HG03342 (cell line): ENCODE data around the gene PPP2R2C.

Source experiments
- ATAC-seq: cut with Tn5 transposase; IDR thresholded peaks from one replicate; pipeline ENCODE4 v1.9.1; 2021; ENCODE audit warnings: mild to moderate bottlenecking, moderate library complexity; ENCODE audit not compliant: unreplicated experiment

The PPP2R2C gene

DNA sequence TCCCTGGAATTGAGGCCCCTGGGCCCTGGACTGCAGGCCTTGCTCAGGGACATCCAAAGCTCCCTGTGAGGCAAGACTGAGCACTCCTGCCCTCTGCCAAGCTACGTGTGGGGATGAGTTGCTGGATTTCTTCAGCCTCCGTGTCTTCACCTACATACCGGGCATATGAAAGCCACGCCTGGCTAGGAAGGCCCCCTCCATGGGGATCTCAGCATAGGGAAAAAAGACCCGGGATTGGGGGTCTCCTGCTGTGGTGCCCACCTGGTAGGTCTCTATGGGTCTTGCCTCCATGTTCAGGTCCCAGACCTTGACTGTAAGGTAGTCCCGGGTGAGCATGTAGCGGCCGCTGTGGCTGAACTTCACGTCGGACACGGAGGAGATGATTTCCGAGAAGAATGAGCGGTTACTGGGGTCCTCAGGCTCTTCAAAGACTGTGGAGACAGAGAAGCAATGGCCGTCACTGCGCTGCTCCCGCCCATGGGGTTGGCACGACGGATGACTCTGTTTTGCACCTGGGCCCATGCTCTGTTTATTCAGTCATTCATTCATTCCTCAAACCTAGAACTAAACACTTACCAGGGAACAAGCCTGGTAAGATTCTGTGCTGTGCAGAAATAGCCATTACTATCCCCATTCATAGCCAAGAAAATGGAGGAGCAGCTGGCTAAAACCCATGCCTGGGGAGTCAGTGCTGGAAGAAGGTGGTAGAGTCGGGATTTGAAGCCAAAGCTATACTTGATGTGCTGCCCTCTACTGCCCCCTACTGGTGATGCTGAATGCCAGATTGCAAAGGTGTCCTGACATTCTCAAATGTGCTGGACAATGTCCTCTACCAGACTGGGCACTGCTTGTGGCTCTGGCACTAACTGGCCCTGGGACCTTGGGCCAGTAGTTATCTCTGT lies 138.9 kb downstream of the PPP2R2C start:
- ATAC-seq, result no peak

DNA sequence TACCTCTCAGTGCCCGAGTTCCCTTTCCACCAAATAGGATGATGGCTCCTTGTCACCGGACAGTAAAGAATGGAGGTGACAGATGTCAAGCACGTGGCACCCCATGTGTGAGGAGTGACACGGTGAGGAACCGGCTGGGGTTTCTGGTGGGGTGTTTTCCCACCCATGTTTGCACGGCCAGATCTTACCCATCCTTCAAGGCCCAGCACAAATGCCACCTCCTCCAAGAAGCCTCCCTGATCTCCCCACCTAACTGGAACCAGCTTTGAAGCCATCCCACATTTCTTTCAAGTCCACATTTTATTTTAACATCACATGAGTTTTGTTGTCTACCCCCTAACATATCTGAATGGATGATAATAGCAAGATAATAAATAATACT lies 139.8 kb downstream of the PPP2R2C start:
- ATAC-seq, result no peak

DNA sequence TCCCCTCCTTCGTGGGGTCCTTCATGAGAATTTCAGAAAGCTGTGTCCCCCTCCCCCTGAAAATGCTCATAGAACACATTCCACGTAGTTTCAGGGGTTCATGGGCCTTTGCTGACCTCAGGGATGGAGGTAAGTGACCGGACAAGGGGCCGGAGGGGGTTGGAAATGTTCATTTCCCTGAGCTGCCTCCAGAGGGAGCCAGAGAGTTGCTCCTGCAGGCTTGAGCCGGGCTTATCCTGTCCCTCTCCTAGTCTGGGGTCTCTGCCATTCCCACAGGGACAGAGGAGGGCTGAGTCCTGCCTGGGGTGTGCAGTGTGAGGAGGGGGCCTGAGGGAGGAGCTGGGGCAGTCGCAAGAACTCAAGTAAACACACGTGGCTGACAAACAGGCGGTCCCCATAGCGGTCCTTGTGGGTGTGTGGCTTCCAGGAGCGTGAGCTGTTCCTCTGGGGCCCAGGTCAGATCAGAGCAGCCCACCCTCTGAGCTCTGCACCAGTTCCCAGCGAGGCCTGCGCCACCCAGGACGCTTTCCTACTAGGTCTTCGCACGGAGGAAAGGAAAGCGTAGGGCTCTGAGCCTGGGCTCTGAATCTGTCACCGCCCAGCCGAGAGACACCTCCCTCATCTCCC lies 140.3 kb downstream of the PPP2R2C start:
- ATAC-seq, result no peak

DNA sequence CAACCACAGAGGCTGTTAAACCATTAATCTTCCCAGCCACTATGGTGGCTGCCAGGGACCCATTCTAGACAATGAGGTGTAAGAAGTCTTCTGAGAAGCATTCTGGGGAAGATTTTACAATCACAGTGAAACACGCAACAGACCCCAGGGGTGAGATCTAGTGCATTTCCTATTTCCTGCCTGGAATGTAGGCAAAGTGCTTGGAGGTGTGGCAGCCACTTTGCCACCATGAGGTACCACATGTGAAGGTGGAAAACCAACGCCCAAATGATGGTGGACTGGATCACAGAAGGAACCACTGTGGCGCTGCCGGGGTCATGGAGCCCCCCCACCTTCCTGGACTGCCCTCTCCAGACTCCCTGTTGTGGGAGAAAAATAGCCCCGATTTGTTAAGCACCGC lies 140.9 kb downstream of the PPP2R2C start:
- ATAC-seq, result no peak

DNA sequence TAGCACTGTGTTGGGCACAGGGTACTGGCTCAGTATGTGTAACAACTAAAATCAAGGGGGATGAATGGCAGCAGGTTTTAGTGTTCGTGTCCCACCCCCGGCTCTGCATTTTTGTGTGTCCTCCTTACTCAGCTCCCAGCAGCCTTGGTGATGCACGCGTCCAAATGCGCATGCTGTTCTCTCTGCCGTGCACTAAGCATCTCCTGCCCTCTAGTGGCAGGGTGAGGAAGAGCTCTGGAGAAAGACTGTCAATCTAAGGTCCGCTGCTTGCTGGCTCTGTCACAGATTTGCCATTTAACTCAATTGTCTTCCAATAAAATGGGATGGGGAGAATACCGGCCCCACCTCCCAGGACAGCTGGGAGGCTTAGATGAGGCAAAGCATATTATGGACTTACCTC lies 141.4 kb downstream of the PPP2R2C start:
- ATAC-seq, result no peak

DNA sequence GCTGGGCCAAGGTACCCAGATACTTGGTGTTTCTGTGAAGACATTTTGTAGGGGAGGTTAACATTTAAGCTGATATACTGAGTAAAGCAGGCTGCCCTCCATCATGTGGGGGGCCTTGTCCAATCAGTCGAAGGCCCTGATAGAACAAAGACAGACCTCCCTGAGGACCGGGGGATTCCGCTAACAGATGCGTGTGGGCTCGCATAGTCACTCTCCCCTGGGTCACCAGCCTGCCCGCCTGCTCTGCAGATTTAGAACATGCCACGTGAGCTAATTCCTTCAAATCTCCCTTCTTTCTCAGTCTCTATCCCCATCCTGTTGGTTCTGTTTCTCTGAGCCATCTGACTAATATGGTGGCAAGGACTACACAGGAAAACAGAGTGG lies 142.0 kb downstream of the PPP2R2C start:
- ATAC-seq, result no peak

DNA sequence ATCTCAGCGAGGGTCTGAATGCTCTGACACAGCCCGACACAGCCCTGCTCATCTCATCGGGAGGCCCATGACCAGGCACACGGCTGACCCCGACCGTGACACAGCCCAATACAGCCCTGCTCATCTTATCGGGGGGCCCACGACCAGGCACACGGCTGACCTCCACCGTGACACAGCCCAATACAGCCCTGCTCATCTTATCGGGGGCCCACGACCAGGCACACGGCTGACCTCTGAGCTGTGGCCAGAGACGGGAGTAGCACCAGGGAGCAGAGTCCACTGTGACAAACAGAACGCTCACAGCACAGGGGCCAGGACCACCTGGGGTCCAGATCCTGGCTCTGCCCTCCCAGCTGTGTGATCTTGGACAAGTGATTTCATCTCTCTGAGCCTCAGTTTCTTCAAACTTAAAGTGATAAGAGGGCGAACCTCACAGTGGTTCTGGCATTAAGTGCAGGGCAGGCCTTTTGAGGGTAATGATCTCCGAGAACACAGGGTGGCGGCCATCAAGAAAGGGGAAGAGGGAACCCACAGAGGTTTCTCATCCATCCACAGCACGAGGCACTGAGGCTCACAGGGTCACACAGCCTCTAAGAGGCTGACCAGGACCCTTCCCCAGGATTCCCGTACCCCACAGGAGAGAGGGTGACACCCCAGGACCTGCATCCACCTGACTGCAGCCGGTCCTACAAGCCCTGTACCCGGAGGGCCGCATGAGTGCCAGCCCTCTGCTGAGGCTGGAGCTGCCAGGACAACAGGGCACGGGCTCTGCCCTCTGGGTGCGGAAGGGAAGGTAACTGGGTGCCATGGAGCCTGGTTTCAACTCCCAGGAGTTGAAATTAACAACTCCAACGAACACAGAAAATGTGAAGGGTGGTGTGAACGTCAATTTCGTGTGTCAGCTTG lies 142.7 kb downstream of the PPP2R2C start:
- ATAC-seq, result no peak

DNA sequence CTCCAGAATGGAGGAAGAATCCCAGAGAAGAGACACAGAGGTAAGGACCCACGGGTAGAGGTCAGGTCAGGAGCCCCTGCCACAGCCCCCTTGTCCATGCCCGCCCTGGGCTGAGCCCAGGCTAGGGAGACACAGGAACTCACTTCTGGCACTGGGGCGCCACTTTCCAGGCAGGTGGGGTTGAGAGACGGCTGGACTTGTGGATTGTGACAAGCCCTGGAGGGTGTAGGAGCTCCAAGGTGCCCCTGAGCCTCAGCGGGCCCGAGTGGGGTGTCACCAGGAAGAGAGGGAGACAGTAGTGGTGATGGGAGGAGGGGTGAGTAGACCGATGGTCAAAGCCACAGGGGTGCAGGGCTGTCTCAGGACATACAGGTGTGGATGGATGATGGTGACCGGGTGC lies 143.9 kb downstream of the PPP2R2C start:
- no peak for ATAC-seq

DNA sequence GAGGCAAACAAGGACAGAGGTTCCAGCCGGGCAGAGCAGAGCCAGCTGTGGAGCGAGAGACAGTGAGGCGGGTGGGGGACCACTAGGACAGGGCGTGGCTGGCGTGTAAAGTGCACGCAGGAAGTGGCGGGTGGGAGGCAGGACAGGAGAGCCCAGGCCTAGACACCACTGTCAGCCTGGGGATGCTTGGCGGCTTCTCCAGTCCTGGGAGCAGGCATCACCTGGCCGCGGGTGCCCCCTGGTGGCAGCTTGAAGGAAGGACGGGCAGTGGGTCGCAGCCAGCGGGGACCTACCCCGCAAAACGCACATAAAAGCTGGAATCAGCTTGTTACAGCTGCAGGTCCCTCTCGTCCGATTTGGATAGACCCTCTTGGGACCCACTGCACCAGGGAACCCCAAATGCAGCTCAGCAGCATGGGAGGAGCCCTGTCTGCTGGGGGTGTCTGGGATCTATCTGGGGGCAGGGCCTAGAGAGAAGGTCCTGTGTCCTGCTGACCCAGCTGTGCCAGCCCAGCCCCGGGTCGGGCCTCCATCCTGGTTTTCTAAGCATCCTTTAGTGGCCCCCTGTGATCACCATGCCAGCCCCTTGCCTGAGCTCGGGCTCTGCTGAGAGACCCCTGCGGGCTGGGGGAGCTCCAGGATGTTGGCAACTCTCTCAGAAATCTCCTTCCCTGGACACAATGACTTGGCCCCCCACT lies 145.0 kb downstream of the PPP2R2C start:
- peak; percentile 48 for ATAC-seq

DNA sequence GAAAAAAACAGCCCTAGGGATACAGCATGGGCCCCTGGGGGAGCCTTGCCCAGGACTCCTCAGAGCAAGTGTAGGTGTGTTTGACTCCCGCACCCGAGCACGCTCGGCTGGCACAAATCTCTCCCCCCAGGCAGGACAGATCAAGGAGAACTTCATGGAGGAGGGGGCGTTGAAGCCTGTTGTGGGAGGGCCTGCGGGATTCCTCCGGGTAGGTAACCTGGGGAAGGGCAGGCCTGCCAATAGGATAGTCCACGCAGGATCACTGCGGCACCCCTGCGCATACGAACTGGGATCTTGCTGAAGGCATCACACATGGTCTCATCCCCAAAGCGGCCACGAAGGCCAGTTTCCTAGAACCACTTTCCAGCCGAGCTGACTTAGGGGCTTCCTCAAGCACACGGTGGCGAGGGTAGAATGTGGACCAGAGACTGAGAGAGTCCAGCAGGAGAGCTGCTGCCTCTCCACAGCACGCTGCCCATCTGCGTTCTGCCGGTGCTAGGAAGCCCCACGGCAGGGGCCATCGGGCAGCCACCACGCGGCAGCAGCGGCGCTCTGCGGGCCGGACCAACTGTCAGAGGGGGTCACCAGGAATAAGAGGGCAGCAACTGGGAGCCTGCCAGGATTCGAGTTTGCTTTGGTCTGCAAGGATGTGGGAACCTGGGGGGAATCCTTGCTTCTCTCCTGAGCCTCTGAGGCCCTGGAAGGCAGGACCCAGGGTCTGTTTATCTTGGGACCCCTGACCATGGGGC lies 145.9 kb downstream of the PPP2R2C start:
- ATAC-seq, result no peak

DNA sequence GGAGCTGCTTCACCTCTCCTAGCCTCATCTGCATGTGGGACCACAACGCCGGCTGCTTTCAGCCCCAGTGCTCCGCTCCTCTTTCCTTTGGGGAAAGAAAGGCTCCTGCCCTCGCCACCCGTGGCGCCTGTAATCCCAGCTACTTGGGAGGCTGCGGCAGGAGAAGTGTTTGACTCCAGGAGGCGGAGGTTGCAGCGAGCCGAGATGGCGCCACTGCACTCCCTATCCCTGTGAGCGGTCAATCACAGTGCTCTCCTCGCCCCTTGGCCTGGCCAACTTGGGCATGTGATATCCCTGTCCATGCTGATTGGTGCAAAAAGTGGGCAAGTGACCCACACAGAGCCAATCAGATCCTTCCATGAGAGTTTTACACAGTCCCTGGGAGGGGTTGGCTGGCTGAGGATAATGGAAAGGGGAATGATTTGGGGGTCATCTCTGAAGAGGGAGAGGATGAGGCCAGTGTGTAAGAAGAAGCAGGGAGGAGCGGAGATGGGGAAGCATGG lies 146.6 kb downstream of the PPP2R2C start:
- ATAC-seq, result no peak

DNA sequence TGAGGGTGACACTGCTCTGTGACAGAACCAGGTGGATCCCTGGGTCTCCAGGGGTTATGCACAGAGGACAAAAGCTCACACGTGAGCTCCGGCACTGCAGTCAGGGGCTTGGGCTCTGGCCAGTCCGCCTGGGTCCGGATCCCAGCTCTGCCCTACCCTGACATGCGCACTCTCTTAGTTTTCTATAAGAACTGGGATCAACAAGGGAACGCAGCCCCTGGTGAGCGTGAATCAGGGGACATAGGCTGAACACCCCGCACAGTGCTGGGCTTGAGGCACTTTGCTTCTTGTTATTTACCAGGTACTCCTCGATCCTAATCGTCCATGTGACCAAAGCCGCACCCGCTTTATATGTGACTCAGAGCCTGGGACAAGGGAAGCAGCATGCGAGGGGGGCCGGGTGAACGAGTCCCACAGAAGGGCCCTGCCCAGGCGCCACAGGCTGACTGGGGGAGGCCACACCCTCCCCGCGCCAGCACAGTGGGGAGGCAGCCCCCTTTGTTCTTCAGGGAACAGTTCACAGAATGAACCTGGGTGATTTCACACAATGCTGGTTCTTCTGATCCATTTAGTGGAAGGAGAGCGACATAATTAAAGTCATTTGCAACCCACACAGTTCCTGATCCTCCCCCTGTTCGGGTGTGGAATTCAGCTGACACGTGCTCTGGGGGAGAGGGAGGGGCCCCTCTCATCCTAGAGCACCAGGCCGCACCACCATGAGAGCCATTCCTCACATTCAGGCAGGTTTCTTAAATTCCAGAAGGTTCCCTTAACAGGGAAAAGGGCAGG lies 147.2 kb downstream of the PPP2R2C start:
- no peak for ATAC-seq

DNA sequence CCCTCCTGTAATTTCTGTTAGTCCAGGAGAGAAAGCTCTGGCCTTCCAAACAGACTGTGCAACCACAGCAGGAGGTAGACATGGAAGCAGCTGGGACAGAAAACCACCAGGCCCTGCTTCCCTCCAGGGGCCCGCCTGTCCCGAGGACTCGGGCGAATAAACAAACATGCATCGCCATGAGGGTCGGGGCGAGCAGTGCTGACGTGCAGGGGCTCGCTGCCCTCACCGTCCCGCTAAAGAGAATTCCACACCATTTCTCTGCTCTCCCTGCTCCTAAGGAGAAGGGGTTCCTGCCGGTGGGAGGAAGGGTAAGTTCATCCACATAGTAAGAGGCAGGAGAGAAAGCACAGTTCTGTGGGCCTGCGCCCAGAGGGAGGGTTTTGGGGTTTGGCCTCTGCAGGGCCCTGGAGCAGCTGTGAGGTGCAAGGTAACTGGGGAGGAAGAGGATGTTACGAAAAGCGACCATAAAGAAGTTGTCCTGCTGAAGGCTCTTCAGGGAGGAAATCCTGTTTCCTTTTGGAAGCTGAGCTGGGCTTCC lies 147.9 kb downstream of the PPP2R2C start:
- no peak for ATAC-seq

DNA sequence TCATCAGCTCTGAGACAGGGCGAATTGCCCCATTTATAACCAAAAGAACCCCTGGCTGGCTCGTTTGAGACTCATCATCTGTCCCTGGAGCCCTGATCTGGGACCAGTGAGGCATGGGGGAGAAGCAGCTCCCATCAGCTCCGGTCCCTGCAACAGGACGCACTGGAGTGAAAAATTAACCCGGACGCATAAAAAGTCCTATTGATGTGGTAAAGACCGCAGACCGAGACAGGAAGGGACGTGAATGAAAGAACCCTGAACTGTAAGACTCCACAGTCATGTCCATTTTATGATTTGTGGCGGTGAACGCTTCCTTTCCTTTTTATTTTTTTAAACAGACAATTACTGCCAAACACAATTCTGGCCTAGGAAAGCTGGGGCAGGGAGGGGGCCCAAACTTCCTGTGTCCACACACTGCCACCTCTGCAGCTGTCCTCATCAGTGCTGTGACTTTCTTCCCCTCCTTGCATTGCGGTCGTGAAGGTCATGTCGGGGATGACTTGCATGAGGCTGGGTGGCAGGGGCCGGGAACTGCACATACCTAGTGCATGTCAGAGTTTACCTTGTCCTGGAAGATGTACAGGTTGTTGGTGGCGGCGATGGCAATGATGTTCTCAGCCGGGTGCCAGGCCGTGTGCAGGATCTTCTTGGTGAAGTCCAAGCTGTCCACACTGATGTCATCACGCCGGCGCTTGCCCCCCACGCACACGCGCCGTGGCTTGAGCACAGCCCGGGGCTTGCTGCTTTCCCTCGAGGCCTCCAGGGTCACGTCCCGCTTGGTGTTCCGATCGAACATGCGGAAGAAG lies 149.4 kb downstream of the PPP2R2C start:
- ATAC-seq, result no peak

DNA sequence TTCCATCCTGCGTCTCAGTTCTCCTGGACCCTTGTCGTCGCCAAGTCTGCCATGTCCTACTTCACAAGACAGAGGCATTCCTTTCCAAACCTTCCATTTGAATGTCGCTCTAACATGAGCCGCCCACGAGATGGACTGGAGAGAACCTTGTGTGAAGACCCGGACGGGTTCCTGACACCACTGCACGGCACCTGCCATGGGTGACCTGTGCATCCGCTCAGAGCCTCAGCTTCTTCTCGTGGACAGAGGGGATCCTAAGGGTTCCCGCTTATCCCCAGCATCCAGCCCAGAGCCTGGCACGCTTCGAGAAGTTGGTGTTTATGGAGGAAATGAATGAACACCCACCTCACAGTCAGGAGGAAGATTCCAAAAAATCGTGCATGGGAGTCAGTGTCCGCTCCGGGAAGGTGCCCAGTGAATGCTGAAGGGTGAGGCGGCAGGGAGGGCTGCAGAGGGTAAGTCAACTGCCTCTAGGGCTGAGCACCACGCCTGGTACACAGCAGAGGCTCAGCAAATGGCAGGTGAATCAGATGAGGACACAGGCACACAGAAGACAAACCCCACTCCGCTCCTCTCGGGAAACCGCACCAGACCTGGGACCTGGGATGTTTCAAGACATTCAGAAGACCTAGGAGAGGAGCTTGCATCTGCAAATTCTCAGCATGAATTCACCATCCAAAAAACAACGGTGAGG lies 150.2 kb downstream of the PPP2R2C start:
- ATAC-seq, result no peak

DNA sequence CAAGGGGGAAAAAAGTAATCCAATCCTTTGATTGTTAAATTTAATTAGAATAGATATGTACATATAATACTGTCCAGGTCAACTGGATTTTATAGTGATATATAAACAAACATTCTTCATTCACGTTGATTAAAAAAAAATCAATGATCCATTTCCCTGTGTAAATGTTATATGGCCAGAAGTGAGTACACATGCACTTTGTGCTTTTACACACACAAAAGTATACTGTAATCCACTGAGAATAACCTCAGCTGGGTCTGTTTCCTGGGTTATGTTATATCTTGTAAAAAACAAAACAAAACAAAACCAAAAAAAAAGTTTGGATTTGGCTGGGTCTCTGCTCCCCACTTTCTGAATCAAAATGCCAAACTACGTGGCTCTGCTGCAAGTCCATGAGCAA lies 151.1 kb downstream of the PPP2R2C start:
- no peak for ATAC-seq

DNA sequence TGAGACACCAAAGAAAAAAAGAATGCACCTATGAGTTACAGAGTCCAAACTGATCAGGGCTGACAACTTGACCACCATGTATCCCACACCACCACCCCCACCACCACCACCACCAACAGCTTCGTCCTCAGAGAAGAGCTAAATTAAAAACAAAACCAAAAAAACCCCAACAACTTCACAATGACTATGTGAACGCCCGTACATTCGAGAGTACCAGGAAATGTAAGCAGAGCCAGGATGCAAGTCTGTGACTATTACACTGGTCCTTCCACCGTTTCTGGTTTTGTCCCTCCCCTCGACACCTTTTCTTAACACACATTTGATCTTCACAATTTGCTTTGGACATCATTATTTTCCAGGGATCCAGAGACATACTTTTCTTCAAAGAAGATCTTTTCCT lies 151.8 kb downstream of the PPP2R2C start:
- no peak for ATAC-seq
